SKM-1 (cell line): ENCODE measurements around the gene SYTL3.
A peak's percentile ranks its signal among the peaks of the same experiment; 100 is the strongest.
"Not testable (repeated sequence)": the region's sequence is repeated elsewhere in the genome, so short reads cannot be mapped to it uniquely, and the experiment has no call there.

ENCODE experiments used
- DNase-seq: peaks from one replicate; lab custom pipeline; 2025; ENCODE audit not compliant: unreplicated experiment; lab: John Stamatoyannopoulos, UW

SYTL3 gene

GRCh38 chr6:158661156-158661685 lies 11.4 kb downstream of the SYTL3 start:
- DNase-seq, result no peak

- no peak for DNase-seq
Measured at GRCh38 chr6:158662607-158662953, 12.7 kb downstream of the SYTL3 start.

GRCh38 chr6:158662954-158663624 lies 13.2 kb downstream of the SYTL3 start:
- no peak for DNase-seq

- DNase-seq, result no peak
Measured at GRCh38 chr6:158663625-158664165, 13.8 kb downstream of the SYTL3 start.

- no peak for DNase-seq
Measured at GRCh38 chr6:158665332-158665731, 15.5 kb downstream of the SYTL3 start.

- DNase-seq, result peak; percentile 99
Measured at GRCh38 chr6:158666628-158667359, 16.9 kb downstream of the SYTL3 start.

- DNase-seq, result no peak
Measured at GRCh38 chr6:158667360-158667981, 17.6 kb downstream of the SYTL3 start.

- no peak for DNase-seq
Measured at GRCh38 chr6:158668707-158669103, 18.9 kb downstream of the SYTL3 start.

- DNase-seq, result no peak
Measured at GRCh38 chr6:158669145-158670035, 19.5 kb downstream of the SYTL3 start.

- not testable (repeated sequence) for DNase-seq
Measured at GRCh38 chr6:158672119-158672518, 22.3 kb downstream of the SYTL3 start.

- DNase-seq, result no peak
Measured at GRCh38 chr6:158672726-158673125, 22.9 kb downstream of the SYTL3 start.

- no peak for DNase-seq
Measured at GRCh38 chr6:158674342-158675131, 24.7 kb downstream of the SYTL3 start.

- DNase-seq, result not testable (repeated sequence)
Measured at GRCh38 chr6:158677094-158677493, 27.2 kb downstream of the SYTL3 start.

- DNase-seq, result no peak
Measured at GRCh38 chr6:158677906-158678578, 28.2 kb downstream of the SYTL3 start.

GRCh38 chr6:158680015-158680414 lies 30.2 kb downstream of the SYTL3 start:
- DNase-seq, result no peak

GRCh38 chr6:158680481-158680880 lies 30.6 kb downstream of the SYTL3 start:
- DNase-seq, result no peak

- DNase-seq, result no peak
Measured at GRCh38 chr6:158684311-158684710, 34.5 kb downstream of the SYTL3 start.

GRCh38 chr6:158684745-158685324 lies 35.0 kb downstream of the SYTL3 start:
- DNase-seq, result no peak

GRCh38 chr6:158686311-158686710 lies 36.5 kb downstream of the SYTL3 start:
- no peak for DNase-seq
